Measurements from ENCODE around the gene GABBR2.
"Not testable (repeated sequence)": the region's sequence is repeated elsewhere in the genome, so short reads cannot be mapped to it uniquely, and the experiment has no call there.

Gene GABBR2

GRCh38 chr9:98468567-98469239 lies 240.0 kb downstream of the GABBR2 start:
- TF ChIP-seq, protein P1, sequence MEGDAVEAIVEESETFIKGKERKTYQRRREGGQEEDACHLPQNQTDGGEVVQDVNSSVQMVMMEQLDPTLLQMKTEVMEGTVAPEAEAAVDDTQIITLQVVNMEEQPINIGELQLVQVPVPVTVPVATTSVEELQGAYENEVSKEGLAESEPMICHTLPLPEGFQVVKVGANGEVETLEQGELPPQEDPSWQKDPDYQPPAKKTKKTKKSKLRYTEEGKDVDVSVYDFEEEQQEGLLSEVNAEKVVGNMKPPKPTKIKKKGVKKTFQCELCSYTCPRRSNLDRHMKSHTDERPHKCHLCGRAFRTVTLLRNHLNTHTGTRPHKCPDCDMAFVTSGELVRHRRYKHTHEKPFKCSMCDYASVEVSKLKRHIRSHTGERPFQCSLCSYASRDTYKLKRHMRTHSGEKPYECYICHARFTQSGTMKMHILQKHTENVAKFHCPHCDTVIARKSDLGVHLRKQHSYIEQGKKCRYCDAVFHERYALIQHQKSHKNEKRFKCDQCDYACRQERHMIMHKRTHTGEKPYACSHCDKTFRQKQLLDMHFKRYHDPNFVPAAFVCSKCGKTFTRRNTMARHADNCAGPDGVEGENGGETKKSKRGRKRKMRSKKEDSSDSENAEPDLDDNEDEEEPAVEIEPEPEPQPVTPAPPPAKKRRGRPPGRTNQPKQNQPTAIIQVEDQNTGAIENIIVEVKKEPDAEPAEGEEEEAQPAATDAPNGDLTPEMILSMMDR (IDR thresholded peaks at IDR 0.05; ENCODE audit: low read depth, low read length, missing control alignments) = no peak
- DNase-seq = no peak
- in situ Hi-C loops (cut with HindIII; ENCODE audit: low pct_ligation_motif_present, low sequenced_read_pairs) = no loop called here
- no peaks in the 10 kb centered on the region for H3K36me3 ChIP-seq (replicated peaks)
- no peak overlapping the region for H3K4me3 ChIP-seq (ENCODE audit: low read depth, low read length)
- H3K27ac ChIP-seq = no peak overlapping the region
- H3K27me3 ChIP-seq (replicated peaks) = no peaks in the 10 kb centered on the region

DNA sequence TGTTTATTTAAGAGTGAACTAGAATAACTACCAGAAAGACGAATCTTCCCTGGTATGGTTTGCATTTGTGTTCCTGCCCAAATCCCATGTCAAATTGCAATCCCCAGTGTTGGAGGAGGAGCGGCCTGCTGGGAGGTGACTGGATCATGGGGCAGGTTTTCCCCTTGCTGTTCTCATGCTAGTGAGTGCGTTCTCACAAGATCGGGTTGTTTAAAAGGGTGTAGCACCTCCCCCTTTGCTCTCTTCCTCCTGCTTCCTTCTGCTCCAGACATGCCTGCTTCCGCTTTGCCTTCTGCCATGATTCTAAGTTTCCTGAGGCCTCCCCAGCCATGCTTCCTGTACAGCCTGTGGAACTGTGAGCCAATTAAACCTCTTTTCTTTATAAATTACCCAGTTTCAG lies 242.9 kb downstream of the GABBR2 start:
- in situ Hi-C loops (cut with HindIII; ENCODE audit: low pct_ligation_motif_present, low sequenced_read_pairs) = no loop called here
- TF ChIP-seq, protein P1 (IDR thresholded peaks at IDR 0.05; ENCODE audit: low read depth, low read length, missing control alignments) = no peak
- no peak for DNase-seq
- Histone ChIP-seq H3K4me3 (ENCODE audit: low read depth, low read length) (no peak overlapping the region), H3K27ac (no peak overlapping the region), H3K36me3 (replicated peaks) (no peaks in the 10 kb centered on the region), H3K27me3 (replicated peaks) (no peaks in the 10 kb centered on the region)

DNA sequence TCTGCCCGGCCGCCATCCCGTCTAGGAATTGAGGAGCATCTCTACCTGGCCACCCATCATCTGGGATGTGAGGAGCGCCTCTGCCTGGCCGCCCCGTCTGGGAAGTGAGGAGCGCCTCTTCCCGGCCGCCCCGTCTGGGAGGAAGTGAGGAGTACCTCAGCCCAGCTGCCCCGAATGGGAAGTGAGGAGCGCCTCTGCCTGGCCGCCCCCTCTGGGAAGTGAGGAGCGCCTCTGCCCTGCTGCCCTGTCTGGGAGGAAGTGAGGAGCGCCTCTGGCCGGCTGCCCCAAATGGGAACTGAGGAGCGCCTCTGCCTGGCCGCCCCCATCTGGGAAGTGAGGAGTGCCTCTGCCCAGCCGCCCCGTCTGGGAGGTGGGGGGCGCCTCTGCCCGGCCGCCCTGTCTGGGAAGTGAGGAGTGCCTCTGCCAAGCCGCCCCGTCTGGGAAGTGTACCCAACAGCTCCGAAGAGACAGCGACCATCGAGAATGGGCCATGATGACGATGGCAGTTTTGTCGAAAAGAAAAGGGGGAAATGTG lies 244.5 kb downstream of the GABBR2 start:
- H3K27ac ChIP-seq; DNase-seq; H3K36me3 ChIP-seq (replicated peaks); H3K27me3 ChIP-seq (replicated peaks); H3K4me3 ChIP-seq (ENCODE audit: low read depth, low read length); in situ Hi-C loops (cut with HindIII; ENCODE audit: low pct_ligation_motif_present, low sequenced_read_pairs): not testable (repeated sequence)

DNA sequence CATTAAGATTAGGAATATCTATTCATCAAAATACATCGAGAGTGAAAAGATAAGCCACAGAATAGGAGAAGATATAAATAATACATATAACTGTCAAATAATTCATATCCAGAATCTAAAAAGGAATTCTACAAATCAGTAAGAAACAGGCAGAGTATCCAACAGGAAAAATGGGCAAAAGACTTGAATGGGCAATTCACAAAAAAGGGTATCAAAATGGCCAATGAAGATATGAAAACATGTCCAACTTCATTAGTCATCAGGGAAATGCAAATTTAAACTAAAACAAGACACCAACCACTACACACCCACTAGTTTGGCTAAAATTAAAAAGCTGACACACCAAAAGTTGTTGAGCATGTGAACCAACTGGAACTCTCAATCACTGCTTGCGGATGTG lies 246.4 kb downstream of the GABBR2 start:
- H3K36me3 ChIP-seq (replicated peaks) = no peaks in the 10 kb centered on the region
- no peak overlapping the region for H3K4me3 ChIP-seq (ENCODE audit: low read depth, low read length)
- no peak overlapping the region for H3K27ac ChIP-seq
- TF ChIP-seq, protein P1 (IDR thresholded peaks at IDR 0.05; ENCODE audit: low read depth, low read length, missing control alignments) = no peak
- in situ Hi-C loops (cut with HindIII; ENCODE audit: low pct_ligation_motif_present, low sequenced_read_pairs) = no loop called here
- no peaks in the 10 kb centered on the region for H3K27me3 ChIP-seq (replicated peaks)
- no peak for DNase-seq

DNA sequence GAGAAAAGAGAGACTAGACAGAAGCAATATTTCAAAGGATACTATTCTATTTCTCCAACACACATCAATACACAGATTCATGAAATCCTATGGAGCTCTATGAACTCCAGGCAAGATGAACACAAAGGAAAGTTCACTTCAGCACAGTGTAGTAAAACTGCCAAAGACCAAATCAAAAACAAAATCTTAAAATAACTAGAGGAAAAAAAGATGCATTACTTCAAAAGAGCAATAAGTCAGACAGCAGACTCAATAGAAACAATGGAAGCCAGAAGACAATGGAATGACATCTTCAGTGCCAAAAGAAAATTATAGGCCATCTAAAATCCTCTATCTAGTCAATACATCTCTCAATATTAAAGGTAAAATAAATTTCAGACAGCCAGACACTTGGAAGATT lies 248.0 kb downstream of the GABBR2 start:
- in situ Hi-C loops (cut with HindIII; ENCODE audit: low pct_ligation_motif_present, low sequenced_read_pairs) = no loop called here
- Histone ChIP-seq H3K27me3 (replicated peaks) (no peaks in the 10 kb centered on the region), H3K27ac (no peak overlapping the region), H3K4me3 (ENCODE audit: low read depth, low read length) (no peak overlapping the region), H3K36me3 (replicated peaks) (no peaks in the 10 kb centered on the region)
- no peak for DNase-seq
- TF ChIP-seq, protein P1 (IDR thresholded peaks at IDR 0.05; ENCODE audit: low read depth, low read length, missing control alignments) = no peak

DNA sequence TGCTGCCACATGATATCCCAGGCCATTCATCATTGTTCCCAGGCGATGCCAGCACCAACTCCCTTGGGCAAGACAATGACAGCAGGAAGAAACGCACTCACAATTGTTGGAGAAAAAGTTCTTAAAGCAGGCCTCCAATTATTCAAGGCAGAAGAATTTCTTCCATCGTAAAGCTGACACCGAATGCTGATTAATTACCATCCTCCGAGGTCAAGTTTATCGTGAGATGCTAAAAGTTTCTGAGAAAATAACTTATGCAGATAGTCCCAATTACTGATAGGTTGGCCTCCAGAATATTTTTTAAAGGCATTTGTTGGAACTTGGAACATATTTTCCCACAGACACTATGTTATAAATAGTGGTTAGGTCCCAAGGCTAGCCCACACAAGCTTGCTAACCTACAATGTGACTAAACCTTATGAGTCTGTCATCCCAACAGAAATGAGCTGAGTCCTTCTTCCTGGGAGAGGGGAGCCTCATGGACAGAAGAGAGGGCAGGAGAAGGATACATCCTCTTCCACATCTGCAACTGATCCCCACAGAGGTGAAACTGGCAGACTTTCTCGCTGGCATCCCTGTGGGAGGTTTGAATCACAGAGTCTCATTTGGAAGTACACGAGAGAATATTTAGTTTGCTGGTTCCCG lies 250.9 kb downstream of the GABBR2 start:
- H3K4me3 ChIP-seq (ENCODE audit: low read depth, low read length) = no peak overlapping the region
- no peak for DNase-seq
- no peaks in the 10 kb centered on the region for H3K27me3 ChIP-seq (replicated peaks)
- H3K27ac ChIP-seq = no peak overlapping the region
- TF ChIP-seq, protein P1 (IDR thresholded peaks at IDR 0.05; ENCODE audit: low read depth, low read length, missing control alignments) = no peak
- H3K36me3 ChIP-seq (replicated peaks) = no peaks in the 10 kb centered on the region
- in situ Hi-C loops (cut with HindIII; ENCODE audit: low pct_ligation_motif_present, low sequenced_read_pairs) = no loop called here

All from brain microvascular endothelial cell (primary cell).